C4-2B (cell line): ENCODE measurements around the gene ZDHHC14.

Source experiments
- H3K27ac ChIP-seq: fragments of 450-650 bp; 2 replicates; pipeline ENCODE4 v1.5.1; 2017
- ZFX ChIP-seq: fragments of 450-650 bp; IDR thresholded peaks from 2 replicates; pipeline ENCODE4 v1.6.1; 2017
- TF ChIP-seq, protein P1 (sequence below): fragments of 450-650 bp; conservative IDR thresholded peaks from 2 replicates; pipeline ENCODE4 v1.5.1; 2017; ENCODE audit warnings: mild to moderate bottlenecking

Gene ZDHHC14

DNA sequence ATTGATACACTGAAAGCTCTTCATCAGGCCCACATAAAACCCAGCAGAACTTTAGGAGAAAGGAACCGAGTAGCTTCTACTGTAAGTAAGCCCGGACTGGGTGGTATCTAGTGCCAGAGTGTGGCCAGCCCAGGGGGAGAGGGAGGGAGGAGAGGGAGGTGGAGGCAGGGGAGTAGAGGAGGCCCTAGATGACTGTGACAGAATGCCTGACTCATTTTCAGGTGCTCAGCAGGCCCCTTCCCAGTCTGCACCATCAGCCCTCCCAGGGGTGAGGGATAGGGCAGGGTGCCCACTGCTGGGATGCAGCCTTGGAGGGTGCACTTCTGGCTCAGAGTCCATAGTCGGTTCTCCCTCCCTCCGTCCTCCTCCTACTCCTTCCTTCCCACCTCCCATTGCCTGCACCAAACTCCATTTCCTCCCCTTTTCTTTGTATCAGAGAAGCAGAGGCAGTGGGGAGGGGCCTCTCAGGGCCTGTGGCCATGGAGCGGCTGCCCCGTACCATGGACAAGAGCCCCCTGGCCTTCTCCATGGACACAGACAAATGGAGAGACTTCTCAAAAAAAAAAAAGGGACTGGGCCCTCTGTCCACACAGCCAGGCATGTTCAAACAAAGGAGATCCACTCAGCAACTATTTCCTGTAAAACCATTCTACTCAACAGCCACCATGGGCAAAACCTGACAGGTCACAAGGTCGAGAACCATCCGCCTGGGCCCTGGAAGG is 257.1 kb downstream of the ZDHHC14 start:
- TF ChIP-seq, protein P1, sequence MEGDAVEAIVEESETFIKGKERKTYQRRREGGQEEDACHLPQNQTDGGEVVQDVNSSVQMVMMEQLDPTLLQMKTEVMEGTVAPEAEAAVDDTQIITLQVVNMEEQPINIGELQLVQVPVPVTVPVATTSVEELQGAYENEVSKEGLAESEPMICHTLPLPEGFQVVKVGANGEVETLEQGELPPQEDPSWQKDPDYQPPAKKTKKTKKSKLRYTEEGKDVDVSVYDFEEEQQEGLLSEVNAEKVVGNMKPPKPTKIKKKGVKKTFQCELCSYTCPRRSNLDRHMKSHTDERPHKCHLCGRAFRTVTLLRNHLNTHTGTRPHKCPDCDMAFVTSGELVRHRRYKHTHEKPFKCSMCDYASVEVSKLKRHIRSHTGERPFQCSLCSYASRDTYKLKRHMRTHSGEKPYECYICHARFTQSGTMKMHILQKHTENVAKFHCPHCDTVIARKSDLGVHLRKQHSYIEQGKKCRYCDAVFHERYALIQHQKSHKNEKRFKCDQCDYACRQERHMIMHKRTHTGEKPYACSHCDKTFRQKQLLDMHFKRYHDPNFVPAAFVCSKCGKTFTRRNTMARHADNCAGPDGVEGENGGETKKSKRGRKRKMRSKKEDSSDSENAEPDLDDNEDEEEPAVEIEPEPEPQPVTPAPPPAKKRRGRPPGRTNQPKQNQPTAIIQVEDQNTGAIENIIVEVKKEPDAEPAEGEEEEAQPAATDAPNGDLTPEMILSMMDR = no peak
- no peak for TF ChIP-seq ZFX

DNA sequence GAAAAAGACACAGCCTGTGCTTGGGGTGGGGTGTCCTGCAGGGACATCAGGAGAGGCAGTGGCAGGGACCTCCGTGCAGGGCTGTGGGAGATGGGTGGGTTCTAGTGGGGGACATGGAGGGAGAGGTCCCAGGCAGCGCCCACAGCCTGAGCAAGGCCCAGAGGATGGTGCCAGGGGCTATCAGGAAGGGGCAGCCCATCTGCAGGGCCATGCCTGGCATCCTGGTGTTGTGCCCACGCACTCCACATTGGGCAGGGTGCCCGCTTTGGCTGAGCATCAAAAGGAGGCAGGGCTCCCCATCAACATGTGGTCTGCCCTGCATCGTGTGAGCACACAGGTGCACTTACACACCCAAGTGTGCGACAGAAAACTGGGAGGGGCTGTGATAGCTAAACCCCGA is 257.8 kb downstream of the ZDHHC14 start:
- TF ChIP-seq, protein P1 = no peak
- no peak for TF ChIP-seq ZFX
- H3K27ac ChIP-seq = no peak overlapping the region

More for the DNA sequence above, 257.1 kb downstream of the ZDHHC14 start:
- no peak overlapping the region for H3K27ac ChIP-seq

DNA sequence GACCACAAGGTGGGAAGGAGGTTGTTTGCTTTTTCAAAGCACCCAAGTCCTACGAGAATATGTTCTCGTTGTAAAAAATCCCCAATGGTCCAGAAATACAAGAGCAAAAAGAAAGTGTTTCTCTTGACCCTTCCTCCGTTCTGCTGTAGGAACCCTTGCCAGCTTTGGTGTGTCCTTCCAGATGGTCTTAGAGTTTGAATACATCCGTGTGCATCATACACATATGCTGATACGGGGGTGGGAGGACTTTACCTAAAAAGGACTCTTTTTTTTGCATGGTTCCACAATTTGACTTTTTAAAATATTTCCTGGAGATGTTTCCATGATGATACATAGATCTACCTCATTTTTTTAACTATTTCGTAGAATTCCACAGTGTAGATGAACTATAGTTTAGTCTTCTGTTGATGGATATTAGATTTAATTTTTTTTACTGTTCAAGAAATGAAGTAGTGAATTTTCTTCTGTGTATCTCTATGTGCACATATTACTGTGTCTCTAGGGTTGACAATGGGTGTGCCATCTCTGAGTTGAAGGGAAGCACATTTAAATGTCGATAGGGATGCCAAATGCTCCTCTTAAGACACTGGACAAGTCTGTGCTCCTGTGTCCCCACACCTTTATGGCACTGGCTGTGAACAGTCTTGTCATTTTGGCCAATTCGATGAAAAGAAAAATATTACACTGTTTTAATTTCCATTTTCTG is 259.9 kb downstream of the ZDHHC14 start:
- H3K27ac ChIP-seq = no peak overlapping the region
- TF ChIP-seq, protein P1 = no peak
- TF ChIP-seq ZFX = no peak

DNA sequence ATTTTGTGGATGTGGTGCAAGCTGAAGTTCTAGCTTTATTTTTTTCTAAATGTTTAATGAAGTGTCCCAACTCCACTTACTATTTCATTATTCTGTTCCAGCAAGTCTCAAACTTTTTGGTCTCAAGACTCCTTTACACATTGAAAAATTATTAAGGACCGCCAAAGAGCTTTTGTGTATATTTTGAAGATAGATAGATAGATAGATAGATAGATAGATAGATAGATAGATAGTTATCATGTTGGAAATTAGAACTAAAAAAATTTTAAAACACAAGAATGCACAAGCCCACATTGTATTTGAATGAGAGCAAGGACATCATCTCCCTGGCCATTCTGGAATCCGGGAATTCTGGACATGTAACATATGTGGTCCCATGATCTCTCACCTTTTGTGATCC is 260.8 kb downstream of the ZDHHC14 start:
- no peak overlapping the region for H3K27ac ChIP-seq
- TF ChIP-seq, protein P1 = no peak
- no peak for TF ChIP-seq ZFX

DNA sequence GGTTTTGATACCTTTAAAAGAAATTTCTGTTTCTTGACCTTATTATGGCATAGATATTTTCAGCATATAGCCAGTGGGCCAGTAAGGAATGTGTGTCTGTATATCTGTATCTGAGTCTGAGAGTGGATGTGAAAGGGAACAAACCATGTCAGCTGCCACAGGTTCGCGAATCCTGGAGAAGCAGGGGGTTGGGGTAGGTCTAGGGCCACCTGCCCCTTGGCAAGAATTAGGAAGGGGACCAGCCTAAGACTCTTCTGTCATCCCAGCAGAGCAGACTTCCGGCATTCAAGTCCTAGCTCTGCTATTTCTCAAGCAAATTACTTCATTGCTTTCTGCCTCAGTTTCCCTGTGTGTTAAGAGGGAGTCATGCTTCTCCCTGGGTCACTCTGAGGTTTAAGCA is 261.7 kb downstream of the ZDHHC14 start:
- H3K27ac ChIP-seq = no peak overlapping the region
- TF ChIP-seq, protein P1 = no peak
- TF ChIP-seq ZFX = no peak

DNA sequence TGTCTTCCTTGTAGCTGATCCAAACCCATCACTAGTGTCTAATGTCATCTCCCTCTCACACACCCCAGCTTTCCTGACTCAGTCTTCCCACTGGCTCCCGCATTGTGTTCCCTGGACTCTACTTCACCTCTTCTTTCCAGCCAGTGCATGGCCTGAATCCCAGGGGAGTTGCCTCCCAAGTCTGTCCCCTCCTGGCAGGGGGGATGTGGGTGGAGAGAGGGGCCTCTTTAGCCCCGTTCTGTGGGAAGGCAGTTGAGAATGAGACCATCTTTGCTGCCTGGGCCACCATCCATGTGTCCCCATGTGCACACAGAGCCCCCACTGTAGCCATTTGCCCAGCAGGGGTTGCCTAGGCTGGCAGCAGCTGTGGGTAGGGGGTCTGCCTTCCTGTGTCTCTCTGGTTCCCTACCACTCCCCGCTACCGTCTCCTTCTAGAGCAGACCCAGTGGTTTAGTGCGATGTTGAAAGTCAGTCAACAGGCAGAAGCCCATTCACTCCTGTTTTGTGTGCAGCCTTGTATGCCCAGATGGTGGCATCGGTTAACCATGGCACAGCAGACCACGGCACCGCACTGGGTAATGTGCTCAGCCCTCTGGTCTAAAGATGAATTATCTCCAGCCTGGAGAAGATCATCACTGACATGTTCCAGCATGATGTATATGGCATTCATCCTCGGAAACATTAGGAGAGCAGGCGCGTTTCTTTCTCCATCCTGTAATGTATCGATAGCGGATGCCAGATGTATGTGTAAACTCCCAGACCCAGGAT is 263.2 kb downstream of the ZDHHC14 start:
- H3K27ac ChIP-seq = no peak overlapping the region
- TF ChIP-seq, protein P1 = no peak; the same call in 1 of the 2 replicates
- no peak for TF ChIP-seq ZFX
